Chondrocyte (in vitro differentiated cells): Measurements from ENCODE around the gene MAN1B1. TPM values are rescaled to one million over a fixed set of nuclear protein-coding genes. Genes with fewer than 3 reads are reported as not detected.

ENCODE experiments used
- DNase-seq: peaks from one replicate; pipeline ENCODE4 v3.0.0; 2021; ENCODE audit warnings: mixed read lengths, low spot score
- H3K27ac Mint-ChIP-seq: one replicate; pipeline ENCODE4 v1.8.0; 2021; ENCODE audit warnings: mild to moderate bottlenecking, moderate library complexity, mixed read lengths; ENCODE audit not compliant: unreplicated experiment
- H3K27me3 Mint-ChIP-seq: 2 replicates; pipeline ENCODE4 v1.8.0; 2021; ENCODE audit warnings: low read depth, mixed read lengths
- H3K36me3 Mint-ChIP-seq: 2 replicates; pipeline ENCODE4 v1.8.0; 2021; ENCODE audit warnings: low read depth, mixed read lengths
- H3K4me1 Mint-ChIP-seq: 2 replicates; pipeline ENCODE4 v1.8.0; 2021; ENCODE audit warnings: low read depth, mild to moderate bottlenecking, mixed read lengths
- H3K4me3 Mint-ChIP-seq: one replicate; pipeline ENCODE4 v1.8.0; 2021; ENCODE audit warnings: mild to moderate bottlenecking, moderate library complexity, mixed read lengths; ENCODE audit not compliant: unreplicated experiment
- H3K9me3 Mint-ChIP-seq: 2 replicates; pipeline ENCODE4 v1.8.0; 2021; ENCODE audit warnings: low read depth, mixed read lengths
- total RNA-seq: library from RNA; stranded (reverse); gene quantifications from 3 replicates; pipeline ENCODE4 v1.2.1, GENCODE V29; 2021
- TF ChIP-seq, protein P1 (sequence below): fragments of 200-600 bp; sonication (generic); IDR thresholded peaks from 2 replicates; pipeline ENCODE4 v1.5.0; 2021; ENCODE audit warnings: antibody characterized with exemption, mild to moderate bottlenecking, moderate library complexity

MAN1B1 gene
- total RNA-seq, 1 donor from 2014 or later: 117 TPM

DNA sequence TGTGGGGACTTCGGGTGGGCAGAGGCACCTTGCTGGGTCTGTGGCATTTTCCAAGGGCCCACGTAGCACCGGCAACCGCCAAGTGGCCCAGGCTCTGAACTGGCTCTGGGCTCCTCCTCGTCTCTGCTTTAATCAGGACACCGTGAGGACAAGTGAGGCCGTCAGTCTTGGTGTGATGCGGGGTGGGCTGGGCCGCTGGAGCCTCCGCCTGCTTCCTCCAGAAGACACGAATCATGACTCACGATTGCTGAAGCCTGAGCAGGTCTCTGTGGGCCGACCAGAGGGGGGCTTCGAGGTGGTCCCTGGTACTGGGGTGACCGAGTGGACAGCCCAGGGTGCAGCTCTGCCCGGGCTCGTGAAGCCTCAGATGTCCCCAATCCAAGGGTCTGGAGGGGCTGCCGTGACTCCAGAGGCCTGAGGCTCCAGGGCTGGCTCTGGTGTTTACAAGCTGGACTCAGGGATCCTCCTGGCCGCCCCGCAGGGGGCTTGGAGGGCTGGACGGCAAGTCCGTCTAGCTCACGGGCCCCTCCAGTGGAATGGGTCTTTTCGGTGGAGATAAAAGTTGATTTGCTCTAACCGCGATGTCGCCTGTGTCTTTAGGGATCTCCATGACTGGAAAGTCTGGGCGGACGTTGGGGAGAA lies 21.9 kb downstream of the MAN1B1 start:
- no peak overlapping the region for H3K4me3 Mint-ChIP-seq
- peaks cover 6% of the 10 kb centered on the region for H3K36me3 Mint-ChIP-seq
- TF ChIP-seq, protein P1, sequence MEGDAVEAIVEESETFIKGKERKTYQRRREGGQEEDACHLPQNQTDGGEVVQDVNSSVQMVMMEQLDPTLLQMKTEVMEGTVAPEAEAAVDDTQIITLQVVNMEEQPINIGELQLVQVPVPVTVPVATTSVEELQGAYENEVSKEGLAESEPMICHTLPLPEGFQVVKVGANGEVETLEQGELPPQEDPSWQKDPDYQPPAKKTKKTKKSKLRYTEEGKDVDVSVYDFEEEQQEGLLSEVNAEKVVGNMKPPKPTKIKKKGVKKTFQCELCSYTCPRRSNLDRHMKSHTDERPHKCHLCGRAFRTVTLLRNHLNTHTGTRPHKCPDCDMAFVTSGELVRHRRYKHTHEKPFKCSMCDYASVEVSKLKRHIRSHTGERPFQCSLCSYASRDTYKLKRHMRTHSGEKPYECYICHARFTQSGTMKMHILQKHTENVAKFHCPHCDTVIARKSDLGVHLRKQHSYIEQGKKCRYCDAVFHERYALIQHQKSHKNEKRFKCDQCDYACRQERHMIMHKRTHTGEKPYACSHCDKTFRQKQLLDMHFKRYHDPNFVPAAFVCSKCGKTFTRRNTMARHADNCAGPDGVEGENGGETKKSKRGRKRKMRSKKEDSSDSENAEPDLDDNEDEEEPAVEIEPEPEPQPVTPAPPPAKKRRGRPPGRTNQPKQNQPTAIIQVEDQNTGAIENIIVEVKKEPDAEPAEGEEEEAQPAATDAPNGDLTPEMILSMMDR: no peak
- H3K27me3 Mint-ChIP-seq: no peaks in the 10 kb centered on the region
- H3K27ac Mint-ChIP-seq: no peak overlapping the region
- H3K4me1 Mint-ChIP-seq: peaks cover 3% of the 10 kb centered on the region
- DNase-seq: no peak
- no peaks in the 10 kb centered on the region for H3K9me3 Mint-ChIP-seq

DNA sequence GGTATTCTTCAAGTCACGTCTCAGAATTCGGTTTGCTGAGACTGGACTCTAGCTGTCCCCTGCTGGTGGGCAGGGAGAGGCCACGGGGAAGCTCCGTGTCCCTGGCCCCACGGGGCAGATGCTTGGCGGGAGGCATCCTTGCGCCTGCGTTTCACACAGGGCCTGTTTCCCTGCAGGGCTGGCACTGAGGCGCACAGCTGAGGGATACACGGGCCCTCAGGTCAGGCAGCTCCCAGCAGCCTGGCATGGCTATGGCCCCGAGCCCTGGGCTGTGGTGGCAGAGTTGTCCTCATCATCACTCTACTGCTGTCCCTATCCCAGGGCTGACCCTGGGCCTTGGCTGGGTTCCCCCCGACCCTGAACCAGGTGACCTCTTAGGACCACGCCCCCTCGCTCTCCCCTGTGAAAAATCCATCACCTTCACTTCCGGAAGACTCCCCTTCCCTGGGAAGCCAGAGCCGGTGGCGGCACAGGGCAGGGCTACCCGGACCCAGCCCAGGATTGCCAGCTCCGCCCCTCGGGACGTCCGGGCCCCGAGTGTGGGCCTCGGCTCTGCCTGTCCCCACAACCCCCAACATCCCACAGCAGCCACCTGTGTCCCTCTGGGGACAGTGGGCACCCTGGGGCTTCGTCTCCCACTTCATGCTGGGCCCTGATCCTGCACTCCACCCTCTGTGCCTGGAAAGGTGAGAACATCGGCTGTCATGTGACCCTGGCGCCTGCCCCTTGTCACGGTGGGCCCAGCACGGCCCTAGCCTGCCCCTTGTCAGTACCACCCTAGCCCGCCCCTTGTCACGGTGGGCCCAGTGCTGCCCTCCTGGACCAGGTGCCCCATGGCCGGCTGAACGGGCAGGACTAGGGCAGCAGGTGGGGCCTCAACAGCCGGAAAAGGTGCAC lies 22.7 kb downstream of the MAN1B1 start:
- Mint-ChIP-seq H3K4me1 (peaks cover 3% of the 10 kb centered on the region), H3K4me3 (no peak overlapping the region), H3K27ac (no peak overlapping the region), H3K27me3 (no peaks in the 10 kb centered on the region), H3K36me3 (peaks cover 4% of the 10 kb centered on the region), H3K9me3 (no peaks in the 10 kb centered on the region)
- no peak for DNase-seq
- TF ChIP-seq, protein P1: no peak

DNA sequence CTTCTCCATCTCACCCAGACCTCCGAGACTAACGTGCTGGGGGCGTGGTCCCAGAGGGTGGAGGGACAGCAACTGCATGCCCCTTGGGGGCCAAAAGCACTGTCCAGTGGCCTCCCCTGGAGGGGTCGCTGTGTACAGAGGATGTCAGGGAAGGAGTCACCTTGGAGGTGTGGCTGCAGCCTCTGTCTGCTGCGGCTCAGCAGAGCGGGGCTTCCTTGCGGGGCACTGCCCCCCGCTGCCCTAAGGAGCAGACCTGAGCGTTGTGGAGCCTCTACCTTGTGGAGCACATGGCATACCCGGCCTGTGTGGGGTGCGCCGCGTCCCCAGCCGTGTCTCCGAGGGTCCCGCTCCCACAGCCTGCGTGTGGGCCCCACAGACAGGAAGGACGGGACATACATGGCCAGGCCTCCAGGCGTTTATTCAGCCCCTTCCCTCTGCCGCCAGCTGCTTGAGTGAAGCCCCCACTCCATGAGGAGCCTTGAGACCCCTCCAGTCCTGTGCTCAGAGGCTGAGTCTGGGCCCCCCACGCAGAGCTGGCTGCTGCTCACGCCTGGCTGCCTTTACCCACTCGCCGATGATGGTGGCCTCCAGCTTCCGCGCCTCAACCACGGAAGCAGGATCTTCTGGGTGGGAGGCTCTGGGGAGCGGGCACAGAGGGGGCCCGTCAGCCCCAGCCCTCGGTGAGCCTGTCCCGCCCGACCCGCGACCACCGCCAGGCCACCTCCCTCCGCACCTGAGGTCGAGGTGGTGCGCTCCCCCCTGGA lies 23.5 kb downstream of the MAN1B1 start:
- DNase-seq: no peak
- H3K27me3 Mint-ChIP-seq: no peaks in the 10 kb centered on the region
- H3K36me3 Mint-ChIP-seq: peaks cover 2% of the 10 kb centered on the region
- H3K4me3 Mint-ChIP-seq: no peak overlapping the region
- TF ChIP-seq, protein P1: no peak
- no peaks in the 10 kb centered on the region for H3K9me3 Mint-ChIP-seq
- peaks cover 3% of the 10 kb centered on the region for H3K4me1 Mint-ChIP-seq
- no peak overlapping the region for H3K27ac Mint-ChIP-seq

DNA sequence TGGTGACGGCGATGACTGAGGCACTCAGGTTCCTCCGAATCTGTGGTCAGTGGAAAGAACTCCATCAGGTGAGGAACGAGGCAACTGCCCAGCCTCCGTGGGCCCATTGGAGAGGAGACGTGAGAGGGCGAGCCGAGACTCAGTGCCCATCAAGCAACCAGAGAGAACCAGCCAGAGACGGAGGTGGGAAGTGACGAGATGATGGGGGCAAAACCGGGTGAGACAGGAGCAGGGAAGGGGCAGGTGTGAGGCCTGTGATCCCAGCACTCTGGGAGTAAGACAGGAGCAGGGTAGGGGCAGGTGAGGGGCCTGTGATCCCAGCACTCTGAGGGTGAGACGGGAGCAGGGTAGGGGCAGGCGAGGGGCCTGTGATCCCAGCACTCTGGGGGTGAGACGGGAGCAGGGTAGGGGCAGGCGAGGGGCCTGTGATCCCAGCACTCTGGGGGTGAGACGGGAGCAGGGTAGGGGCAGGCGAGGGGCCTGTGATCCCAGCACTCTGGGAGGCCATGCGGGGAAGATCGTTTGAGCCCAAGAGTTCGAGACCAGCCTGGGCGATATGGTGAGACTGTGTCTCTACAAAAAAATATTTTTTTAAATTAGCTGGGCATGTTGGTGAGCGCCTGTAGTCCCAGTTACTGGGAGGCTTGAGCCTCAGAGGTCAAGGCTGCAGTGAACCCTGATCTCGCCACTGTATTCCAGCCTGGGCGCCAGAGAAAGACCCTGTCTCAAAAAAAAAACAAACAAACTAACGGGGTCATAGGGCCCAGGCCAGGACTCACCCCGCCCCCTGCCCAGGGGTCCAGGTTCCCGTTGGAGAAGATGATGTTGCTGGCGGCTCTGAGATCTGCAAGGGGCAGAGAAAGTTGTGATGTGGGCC lies 24.4 kb downstream of the MAN1B1 start:
- Mint-ChIP-seq H3K27ac (no peak overlapping the region), H3K36me3 (peaks cover 2% of the 10 kb centered on the region), H3K4me1 (peaks cover 3% of the 10 kb centered on the region), H3K9me3 (no peaks in the 10 kb centered on the region), H3K27me3 (no peaks in the 10 kb centered on the region), H3K4me3 (no peak overlapping the region)
- TF ChIP-seq, protein P1: no peak
- DNase-seq: no peak
